22Rv1 (cell line): ENCODE data around the gene DHDH.

Experiments used
- CTCF ChIP-seq: fragments of 450-650 bp; IDR thresholded peaks from 2 replicates; pipeline ENCODE4 v1.5.1; 2017; ENCODE audit warnings: mild to moderate bottlenecking
- ZFX ChIP-seq: fragments of 450-650 bp; IDR thresholded peaks from 2 replicates; pipeline ENCODE4 v1.6.1; 2017; ENCODE audit warnings: antibody characterized with exemption, borderline replicate concordance

- no peak for TF ChIP-seq CTCF
- no peak for TF ChIP-seq ZFX
Observed at GRCh38 chr19:48961051-48961649, 27.7 kb downstream of the DHDH start.
